ENCODE measurements around the gene DOCK1. TPM values are rescaled to one million over a fixed set of nuclear protein-coding genes. Genes with fewer than 3 reads are reported as not detected.

Gene DOCK1
- total RNA-seq, 4 donors from 2014 or later = 31.3 to 82.3 (median 44.1) TPM

GRCh38 chr10:127408112-127408710 lies 503.0 kb downstream of the DOCK1 start:
- no peak for ATAC-seq (ENCODE audit: low FRiP score)
- no peak for DNase-seq (ENCODE audit: low spot score)
- TF ChIP-seq CTCF (IDR thresholded peaks at IDR 0.05) = no peak

GRCh38 chr10:127408733-127409132 lies 503.5 kb downstream of the DOCK1 start:
- ATAC-seq (ENCODE audit: low FRiP score) = no peak
- no peak for DNase-seq (ENCODE audit: low spot score)
- TF ChIP-seq CTCF (IDR thresholded peaks at IDR 0.05) = no peak

- no peak for ATAC-seq (ENCODE audit: low FRiP score)
- no peak for TF ChIP-seq CTCF (IDR thresholded peaks at IDR 0.05)
- DNase-seq (ENCODE audit: low spot score) = no peak
Measured at GRCh38 chr10:127410030-127410429, 504.8 kb downstream of the DOCK1 start.

- TF ChIP-seq CTCF (IDR thresholded peaks at IDR 0.05) = no peak
- DNase-seq (ENCODE audit: low spot score) = no peak
- ATAC-seq (ENCODE audit: low FRiP score) = no peak
Measured at GRCh38 chr10:127411062-127411461, 505.8 kb downstream of the DOCK1 start.

- no peak for ATAC-seq (ENCODE audit: low FRiP score)
- no peak for DNase-seq (ENCODE audit: low spot score)
- TF ChIP-seq CTCF (IDR thresholded peaks at IDR 0.05) = no peak
Measured at GRCh38 chr10:127413326-127413725, 508.1 kb downstream of the DOCK1 start.

GRCh38 chr10:127414024-127414423 lies 508.8 kb downstream of the DOCK1 start:
- TF ChIP-seq CTCF (IDR thresholded peaks at IDR 0.05) = no peak
- no peak for DNase-seq (ENCODE audit: low spot score)

GRCh38 chr10:127415116-127415515 lies 509.9 kb downstream of the DOCK1 start:
- no peak for TF ChIP-seq CTCF (IDR thresholded peaks at IDR 0.05)
- DNase-seq (ENCODE audit: low spot score) = no peak
- ATAC-seq (ENCODE audit: low FRiP score) = no peak

More at GRCh38 chr10:127414024-127414423, 508.8 kb downstream of the DOCK1 start:
- ATAC-seq (ENCODE audit: low FRiP score) = no peak

Measured in omental fat pad (tissue), 4 donors.